Effector memory CD4-positive, alpha-beta T cell (primary cell): Measurements from ENCODE around the gene DGKZ.

ENCODE experiments used
- DNase-seq, 3 donors: peaks; one replicate each; pipeline ENCODE4 v3.0.0-alpha.2; 2020
- H3K27ac ChIP-seq: 2 replicates; pipeline ENCODE4 v1.7.0; 2013; ENCODE audit warnings: mild to moderate bottlenecking, low read length, moderate library complexity; ENCODE audit not compliant: insufficient read depth, poor library complexity, severe bottlenecking
- H3K27me3 ChIP-seq: replicated peaks from 2 replicates; pipeline ENCODE4 v1.7.0; 2013; ENCODE audit warnings: mild to moderate bottlenecking, low read length; ENCODE audit not compliant: insufficient read depth, control insufficient read depth, poor library complexity, severe bottlenecking
- H3K36me3 ChIP-seq: 2 replicates; pipeline ENCODE4 v1.7.0; 2013; ENCODE audit warnings: mild to moderate bottlenecking, low read length, moderate library complexity; ENCODE audit not compliant: control insufficient read depth, insufficient read depth
- H3K4me1 ChIP-seq: 2 replicates; pipeline ENCODE4 v1.7.0; 2013; ENCODE audit warnings: low read length, mild to moderate bottlenecking; ENCODE audit not compliant: control insufficient read depth, insufficient read depth, poor library complexity, severe bottlenecking
- H3K4me3 ChIP-seq: 2 replicates; pipeline ENCODE4 v1.7.0; 2013; ENCODE audit warnings: low read length, low read depth, mild to moderate bottlenecking; ENCODE audit not compliant: insufficient read depth, poor library complexity, severe bottlenecking
- H3K9me3 ChIP-seq: 2 replicates; pipeline ENCODE4 v1.7.0; 2013; ENCODE audit warnings: mild to moderate bottlenecking, low read length, moderate library complexity; ENCODE audit not compliant: control insufficient read depth

DGKZ gene

GRCh38 chr11:46429717-46430116, 82.5 kb downstream of the DGKZ start:
- peaks cover 41% of the 10 kb centered on the region for H3K36me3 ChIP-seq
- no peaks in the 10 kb centered on the region for H3K4me1 ChIP-seq
- DNase-seq, result no peak
- H3K27ac ChIP-seq, result no peak overlapping the region
- no peak overlapping the region for H3K4me3 ChIP-seq
- no peaks in the 10 kb centered on the region for H3K9me3 ChIP-seq
- no peaks in the 10 kb centered on the region for H3K27me3 ChIP-seq
